OCI-M2 (cell line): ENCODE data around the gene INSRR.

Source experiments
- DNase-seq: peaks from one replicate; lab custom pipeline; 2025; ENCODE audit not compliant: unreplicated experiment; lab: John Stamatoyannopoulos, UW

Gene INSRR

DNA sequence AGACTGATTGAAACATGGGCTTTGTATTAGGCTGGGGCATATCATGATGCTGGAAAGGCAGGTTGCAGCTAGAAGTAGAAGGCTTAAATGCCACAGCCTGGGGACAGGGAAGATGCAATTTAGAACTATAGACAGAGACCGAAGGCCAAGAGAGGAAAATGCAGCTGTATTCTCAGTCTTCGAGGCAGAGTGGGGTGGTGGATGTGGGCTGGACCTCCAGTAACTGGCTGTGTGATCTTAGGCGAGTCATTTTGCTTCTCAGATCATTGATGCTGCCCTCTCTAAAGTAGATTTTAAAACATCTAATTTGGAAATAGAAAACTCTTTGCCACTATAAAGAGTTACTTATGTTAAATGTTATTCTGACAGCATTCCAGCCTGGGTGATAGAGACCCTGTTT, 24.6 kb downstream of the INSRR start:
- DNase-seq, result no peak

DNA sequence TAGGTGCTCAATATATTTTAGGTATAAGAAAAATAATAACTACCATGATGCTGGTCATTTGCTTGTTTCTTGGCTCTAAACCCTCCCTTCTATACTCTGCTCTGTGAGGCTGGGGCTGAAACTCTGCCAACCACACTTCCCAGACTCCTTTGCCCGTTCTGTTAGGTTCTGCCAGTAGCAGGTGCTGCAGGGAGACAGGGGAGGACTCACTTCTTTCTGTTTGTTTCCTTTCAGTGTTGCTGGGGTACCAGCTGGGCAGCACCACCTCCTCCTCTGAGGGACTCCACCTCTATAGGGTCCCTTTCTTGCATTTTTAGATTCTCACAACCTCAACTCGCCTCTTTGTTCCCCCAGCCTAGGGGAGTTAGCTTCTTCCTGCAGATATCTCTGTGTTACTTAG, 25.3 kb downstream of the INSRR start:
- no peak for DNase-seq

DNA sequence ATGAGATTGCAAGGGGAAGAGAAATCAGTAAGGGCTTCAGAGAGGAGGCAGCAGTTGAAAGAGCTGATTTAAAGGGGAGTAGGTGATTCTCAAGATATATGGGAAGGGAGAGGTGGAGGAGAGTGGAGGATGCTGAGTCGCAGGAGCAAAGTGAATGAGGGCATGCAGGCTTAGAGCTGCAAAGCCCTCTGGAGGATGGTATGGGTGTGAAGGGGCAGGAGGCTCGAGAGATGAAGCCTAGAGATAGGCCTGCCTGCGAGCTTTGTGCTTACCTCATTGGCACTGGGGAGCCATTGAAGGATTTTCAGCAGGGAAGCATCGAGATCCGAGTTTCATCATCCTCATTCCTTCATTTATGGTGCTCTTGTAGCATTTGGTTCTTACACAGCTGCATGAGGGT, 26.5 kb downstream of the INSRR start:
- DNase-seq, result no peak

DNA sequence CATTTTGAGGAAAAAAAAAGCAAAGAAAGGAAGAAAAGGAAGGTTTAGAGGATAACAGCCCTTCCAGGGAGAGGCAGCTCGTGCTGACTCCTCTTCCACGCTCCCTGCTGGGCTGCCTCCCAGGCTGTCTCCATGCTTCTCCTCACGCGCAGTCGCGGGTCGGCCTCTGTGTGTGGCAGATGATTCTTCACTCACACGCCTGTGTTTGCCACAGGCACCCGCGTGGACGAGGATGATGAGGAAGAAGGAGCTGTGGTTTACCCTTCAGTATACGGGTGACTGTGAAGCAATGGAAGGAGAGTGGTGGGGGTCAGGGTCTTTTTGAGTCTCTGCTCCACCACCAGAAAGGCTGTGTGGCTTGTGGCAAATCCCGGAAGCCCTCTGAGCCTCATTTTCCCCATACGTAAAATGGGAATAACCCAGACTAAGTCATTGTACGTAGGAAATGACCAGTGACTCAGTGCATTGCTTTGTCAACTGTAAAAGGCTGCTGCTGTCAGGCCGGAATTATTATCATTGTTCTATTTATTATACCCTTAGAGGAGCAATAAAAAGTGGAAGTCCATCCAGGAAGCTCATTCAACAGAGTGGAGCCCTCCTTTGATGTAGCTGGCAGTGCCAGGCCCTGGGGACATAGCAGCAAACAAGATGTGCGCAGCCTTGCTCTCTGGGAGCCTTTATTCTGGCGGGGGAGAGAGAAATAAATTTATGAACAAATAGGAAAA, 30.4 kb downstream of the INSRR start:
- no peak for DNase-seq

DNA sequence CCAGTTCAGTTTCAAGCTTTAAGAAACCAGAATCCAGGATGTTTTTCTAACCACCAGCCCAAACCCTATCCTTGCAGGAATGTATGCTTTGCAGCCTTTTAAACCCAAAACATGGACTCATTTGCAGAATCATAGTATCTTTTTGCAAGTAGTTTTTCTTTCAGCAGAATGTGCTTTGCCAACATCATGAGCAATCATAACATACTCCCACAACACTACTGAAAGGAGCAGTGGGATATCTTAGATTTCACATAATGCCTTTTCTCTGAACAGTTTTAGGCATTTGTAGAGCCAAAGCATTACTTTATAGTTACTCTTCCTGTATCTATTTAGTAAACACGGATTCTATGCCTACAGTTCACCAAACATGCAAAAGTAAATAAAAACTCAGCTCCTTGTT, 32.3 kb downstream of the INSRR start:
- no peak for DNase-seq

DNA sequence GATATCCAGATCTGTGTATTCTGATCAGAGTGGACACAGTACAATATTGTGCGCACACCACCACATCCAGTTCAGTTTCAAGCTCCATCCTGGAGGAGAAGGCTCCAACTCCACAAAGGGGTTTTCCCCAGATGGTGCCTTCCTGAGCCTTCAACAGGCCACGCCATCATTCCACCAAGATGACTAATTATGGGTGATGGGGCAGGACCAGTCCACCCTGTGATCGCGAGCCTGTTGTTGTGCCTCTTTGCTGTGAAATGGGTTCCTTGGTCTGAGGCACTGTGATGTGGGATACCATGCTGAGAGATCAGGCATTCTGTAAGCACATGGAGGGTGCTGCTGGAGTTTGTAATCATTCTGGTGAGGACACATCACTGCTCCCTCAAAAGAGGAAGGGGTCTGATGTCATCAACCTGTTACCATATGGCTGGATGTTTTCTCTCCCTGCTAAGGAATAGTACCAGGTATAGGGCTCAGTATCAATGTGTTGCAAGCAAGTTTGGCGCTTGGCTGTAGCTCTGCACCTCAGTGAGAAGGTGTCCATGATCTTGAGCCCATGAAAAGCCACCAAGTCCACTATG, 35.6 kb downstream of the INSRR start:
- no peak for DNase-seq

DNA sequence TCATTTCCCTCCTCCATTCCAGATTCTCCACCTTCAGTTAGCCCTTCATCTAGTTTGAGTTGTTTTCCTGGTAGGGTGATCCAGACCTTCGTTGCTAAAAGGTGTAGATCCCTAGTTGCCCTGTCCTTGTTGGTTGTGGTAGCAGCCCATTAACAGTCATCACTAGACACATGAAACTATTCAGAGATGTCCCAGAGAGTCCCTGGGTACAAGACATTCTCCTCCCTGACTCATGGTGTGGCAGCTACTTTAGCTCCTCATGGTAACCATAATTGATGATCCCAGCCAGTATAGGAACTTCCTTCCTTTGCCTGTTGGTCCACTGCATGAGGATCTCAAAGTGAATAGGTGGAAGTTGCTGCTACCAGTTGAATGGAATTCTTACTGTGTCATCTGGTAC, 36.2 kb downstream of the INSRR start:
- DNase-seq, result no peak

DNA sequence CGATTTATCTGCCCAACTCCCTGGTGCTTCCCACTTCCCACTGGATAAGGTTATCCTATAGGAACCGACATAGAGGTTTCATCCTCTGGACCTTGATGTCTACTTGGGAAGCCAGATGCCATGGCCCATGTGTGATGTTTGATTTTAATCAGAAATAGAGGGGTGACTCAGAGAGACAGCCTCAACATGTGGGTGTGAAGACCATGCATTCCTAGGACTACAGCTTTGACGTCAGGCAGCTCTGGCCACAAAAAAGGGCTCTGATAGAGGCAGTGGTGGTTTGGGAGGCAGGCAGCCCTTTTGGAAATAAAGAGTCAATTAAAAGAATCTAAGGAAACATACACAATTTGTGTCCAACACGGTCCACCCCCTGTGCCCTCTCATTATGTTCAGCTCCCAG, 37.1 kb downstream of the INSRR start:
- no peak for DNase-seq

DNA sequence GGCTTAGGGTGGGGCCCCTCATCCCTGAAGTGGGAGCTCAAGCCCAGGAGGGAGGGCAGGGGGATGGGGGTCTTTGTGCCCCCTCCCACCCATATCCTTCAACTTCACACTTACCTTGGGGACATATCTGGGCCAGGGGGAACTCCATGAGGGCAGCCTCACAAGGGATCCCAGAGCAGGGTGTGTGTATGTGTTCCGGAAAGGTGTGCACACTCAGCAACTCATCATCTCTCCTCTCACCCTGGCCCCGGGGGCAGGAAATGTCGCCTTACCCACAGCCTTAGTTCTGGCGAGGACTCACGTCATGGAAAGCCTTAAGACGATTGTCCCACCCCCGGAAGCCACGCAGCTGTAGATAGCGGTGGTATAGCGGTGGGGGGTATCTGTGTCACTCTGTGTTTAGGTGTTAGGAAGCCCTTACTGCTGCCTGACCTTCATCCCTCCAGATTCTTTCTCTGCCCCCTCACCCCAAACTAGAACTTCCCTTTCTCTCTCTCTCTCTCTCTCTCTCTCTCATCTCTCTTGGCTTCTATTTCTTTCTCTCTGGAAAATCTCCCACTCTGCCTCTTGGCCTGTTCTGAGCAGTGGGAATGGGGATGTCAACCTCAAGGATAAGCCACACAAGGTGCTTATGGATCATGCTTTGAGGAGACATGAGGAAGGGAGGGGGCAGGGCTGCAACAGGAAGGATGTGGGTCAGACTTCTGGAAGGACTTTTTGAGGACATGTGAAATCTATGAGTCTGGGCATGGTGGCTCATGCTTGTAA, 42.2 kb downstream of the INSRR start, which contains the start of gene SH2D2A:
TSS of gene SH2D2A (minus strand) at position 288 of the 768 bp plus-strand sequence. CDS start at position 148, 140 bp downstream.
- DNase-seq, result no peak

DNA sequence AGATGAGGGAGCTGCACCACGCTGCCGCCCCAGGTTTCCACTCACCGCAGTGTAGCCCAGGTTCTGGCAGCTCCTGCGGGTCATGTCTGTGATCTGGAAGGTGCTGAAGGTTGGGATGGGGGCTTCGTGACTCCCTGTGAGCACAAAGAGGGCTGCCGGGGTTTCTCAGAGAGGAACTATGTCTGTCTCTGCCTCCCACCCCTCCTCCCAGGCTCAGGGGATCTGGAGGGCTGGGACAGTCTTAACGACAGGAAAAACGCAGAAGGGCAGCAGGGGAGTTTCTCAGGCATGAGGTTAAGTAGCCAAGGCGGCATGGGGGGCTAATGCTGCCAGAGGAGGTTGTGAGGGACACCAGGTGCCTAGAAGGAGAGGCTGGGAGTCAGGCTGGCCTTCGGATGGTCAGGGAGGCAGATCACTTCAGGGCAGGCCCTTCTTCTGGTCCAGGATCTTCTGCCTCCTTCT, 42.9 kb downstream of the INSRR start:
- DNase-seq, result no peak

DNA sequence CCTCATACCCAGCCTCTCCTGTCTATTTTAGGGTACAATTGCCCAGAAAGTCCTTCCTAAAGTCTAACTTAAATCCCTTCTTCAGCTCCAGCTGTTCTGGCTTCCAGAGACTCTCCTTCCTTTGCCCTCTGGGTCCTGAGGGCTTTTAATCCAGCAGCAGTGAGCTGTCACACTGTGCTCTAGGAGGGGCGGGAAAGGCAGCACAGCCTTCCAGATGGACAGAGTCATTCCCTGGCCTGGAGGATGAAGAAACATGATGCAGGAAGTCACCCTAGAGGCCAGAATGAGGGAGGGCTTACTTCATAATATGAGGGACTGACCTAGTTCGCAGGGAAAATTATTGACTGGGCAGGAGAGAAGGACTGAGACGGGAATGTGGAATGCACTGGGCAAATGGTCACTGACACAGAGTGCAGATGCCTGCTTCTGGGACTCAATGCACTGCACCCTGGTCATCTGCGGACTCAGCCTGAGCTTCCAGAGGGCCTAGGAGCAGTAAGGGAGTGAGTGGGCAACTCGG, 43.5 kb downstream of the INSRR start:
- DNase-seq, result no peak

DNA sequence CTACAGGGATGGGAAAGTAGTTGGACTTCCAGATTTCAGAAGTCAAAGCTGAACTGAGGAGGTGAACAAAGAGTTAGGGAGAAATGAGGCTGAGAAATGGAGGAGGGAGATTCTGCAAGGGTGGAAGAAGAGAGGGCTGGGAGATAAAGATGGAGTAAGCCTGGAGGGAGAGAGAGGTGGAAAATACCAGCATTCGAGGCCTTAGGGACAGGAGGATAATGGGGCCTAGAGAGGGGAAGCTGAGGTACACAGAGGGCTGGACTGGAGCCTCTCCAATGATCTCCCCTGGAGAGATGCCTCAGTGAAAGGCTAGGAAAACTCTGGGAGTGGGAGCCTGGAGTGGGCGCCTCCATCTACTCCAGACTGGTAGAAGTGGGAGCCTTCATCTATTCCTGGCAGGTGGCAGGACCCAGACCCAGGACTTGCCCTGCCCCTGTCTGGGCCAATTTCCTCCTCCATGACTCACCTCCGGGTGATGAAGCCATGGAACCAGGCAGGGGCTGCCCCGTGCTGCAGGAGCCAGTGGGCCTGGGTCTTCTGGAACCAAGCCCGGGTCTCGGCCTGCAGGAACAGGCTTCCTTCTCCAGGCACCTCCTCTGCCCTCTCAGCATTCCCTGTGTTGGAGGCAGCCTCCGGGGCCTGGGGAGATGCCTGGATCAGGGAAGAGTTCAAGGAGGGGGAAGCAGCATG, 44.2 kb downstream of the INSRR start:
- DNase-seq, result no peak

DNA sequence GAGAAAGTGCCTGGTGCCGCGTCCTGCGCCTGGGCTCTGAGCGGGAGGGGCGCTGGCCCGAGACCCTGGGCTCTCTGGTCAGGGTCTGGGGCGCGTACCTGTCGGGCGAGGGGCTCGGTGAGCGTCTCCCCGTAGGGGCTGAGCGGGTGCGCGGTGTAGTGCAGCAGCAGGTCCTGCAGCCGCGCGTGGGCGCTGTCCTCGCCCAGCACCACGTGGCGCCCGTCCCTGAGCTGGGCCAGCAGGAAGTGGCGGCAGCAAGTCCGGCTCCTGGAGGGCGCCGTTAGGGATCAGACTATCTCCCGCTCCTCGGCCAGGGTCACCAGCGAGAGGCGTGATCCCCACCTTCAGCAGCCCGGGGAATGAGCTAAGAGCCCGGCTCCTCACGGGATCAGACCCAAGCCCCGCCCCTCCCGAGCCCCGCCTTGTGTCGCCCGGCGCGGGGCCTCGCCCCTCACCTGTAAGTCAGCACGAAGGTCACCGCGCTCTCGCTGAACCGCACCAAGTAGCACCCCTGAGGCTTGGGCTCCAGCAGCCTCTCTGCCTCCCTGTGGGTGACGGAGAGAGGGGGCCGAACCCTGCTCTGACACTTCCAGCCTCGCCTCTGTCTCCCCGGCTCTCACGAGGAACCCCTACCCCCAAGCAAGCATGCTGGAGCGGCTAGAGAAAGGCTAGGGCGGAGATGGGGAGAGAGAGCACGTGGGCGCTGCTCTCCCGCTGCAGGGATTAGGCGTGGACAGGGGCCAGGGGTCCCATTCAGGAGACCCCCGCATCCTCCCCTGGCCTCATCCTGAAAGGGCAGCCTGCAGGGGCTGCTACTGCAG, 45.0 kb downstream of the INSRR start:
- no peak for DNase-seq

DNA sequence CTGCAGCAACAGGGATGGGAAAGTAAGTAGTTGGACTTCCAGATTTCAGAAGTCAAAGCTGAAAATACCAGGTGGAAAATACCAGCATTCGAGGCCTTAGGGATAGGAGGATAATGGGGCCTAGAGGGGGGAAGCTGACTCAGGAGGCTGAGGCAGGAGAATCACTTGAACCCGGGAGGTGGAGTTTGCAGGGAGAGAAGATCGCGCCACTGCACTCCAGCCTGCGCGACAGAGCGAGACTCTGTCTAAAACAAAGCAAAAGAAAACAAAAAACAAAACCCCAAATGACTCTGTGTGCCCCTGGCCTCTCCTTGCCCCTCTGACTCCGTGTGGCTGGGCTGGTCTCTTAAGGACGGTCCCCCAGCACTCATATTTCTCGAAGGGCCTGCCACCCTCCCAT, 45.6 kb downstream of the INSRR start:
- DNase-seq, result no peak

DNA sequence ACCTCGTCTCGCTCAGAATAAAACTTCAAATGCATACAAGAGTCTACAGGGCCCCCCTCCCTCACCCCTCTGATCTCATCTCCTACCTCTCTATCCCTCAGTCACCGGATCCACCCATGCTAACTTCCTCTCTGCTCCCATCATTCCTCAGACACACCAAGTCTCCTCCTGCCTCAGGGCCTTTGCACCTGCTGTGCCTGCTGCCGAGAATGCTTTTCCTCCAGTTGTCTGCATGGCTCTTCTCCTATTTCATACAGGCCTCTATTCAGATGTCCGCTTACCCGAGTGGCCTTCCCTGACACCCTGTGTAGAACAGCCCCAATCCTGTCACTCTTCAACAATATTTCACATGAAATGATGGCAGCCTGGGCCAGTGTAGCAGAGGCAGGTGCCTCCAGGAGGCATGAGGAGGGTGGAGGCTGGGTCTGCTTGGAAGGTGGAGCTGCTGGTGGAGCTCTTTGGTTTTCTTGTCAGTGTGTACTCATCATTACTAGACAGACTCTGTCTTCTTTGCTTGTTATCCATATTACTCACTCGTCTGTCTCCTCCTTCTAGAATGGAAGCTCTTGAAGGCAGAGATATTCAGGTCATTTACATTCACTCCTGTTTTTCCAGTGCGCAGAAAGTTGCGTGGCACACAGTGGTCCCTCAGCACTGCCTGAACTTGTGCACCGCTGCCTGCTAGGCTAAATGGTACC, 46.5 kb downstream of the INSRR start:
- DNase-seq, result no peak

DNA sequence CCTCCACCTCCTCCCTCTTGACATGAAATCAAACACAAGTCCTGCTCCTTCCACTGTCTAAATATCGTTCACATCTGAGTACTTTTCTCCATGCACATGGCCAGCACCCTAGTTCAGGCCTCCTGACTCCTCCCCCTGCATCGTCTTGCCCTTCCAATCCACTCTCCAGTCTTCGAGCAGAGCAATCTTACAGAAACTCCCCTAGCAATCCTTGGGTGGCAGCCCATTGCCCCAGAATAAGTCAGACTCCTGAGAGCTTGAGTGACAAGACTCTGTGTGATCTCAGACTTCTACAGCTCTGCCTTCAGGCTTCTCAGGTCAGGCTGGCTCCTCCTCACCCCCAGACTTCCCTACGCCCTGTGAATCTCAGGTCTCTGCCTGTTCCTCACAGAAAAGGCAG, 47.7 kb downstream of the INSRR start:
- DNase-seq, result no peak

DNA sequence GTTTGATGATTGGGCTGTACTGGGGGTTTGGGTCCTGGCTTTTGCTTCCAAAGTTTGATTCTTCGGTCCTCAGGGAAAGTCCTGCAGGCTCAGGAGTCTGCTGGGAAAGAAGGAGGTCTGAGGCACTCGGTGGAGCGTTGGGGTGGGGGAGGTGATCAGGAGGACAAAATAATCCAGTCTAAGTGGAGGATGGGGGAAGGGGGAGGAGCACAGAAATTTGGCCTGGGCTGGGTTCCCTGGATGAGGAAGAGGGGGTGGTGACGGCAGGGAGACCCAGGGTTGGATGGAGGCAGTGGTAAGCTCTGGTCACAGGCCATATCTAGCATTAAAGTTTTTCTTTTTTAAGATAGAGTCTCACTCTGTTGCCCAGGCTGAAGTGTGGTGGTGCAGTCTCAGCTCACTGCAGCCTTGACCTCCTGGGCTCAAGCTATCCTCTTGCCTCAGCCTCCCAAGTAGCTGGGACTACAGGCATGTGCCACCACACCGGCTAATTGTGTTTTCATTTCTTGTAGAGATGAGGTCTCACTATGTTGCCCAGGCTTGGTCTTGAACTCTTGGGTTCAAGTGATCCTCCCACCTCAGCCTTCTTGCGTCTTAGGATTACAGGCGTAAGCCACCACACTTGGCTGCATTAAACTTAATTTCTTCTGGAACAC, 49.1 kb downstream of the INSRR start:
- DNase-seq, result no peak

DNA sequence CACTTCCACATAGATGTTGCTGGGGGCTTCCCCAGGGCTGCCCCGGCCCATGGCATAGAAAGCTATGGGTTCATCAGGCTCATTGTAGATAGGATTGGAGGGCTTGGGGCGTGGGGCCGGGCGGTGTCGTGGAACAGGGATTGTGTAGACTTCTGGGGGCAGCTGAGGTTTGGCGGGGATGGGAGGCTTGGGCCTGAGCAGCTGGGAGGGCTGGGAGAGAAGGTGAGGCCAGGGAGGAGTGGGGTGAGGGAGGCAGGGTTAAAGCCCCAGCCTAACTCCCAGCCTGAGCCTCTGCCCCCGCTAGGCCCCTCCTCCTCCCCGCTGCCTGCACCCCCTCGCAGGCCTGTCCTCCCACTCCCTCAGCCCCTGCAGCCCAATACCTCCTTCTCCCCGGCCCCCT, 49.6 kb downstream of the INSRR start:
- DNase-seq, result no peak
